Measurements from ENCODE around the gene PCP4.

The PCP4 gene

GRCh38 chr21:39867198-39867650, at the start of gene PCP4:
Gene PCP4 (plus strand): TSS chr21:39867438. CDS start chr21:39867502, 64 bp downstream.
- no peak for DNase-seq (ENCODE audit: low read depth)
- no peak within 1 kb of the TSS for H3K4me3 ChIP-seq (ENCODE audit: low read depth, low read length)

- no peak overlapping the region for H3K4me3 ChIP-seq (ENCODE audit: low read depth, low read length)
- no peak for DNase-seq (ENCODE audit: low read depth)
Measured at GRCh38 chr21:39818557-39818956, 48.7 kb upstream of the PCP4 start.

GRCh38 chr21:39822042-39822441, 45.2 kb upstream of the PCP4 start:
- no peak overlapping the region for H3K4me3 ChIP-seq (ENCODE audit: low read depth, low read length)
- DNase-seq (ENCODE audit: low read depth) = no peak

GRCh38 chr21:39825250-39825649, 42.0 kb upstream of the PCP4 start:
- no peak for DNase-seq (ENCODE audit: low read depth)

DNA sequence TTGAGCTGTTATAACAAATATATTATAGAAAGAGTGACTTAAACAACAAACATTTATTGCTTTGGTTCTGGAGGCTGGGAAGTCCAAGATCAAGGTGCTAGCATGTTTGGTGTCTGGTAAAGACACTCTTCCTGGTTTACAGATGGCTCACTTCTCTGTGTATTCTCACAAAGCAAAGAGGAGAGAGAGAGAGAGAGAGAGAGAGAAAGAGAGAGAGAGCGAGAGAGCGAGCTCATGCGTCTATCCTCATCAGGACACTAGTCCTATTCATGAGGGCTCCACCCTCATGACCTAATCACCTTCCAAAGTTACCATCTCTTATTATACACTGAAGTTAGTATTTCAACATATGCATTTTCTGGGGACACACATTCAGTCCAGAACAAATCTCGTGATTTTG, 32.7 kb upstream of the PCP4 start:
- no peak overlapping the region for H3K4me3 ChIP-seq (ENCODE audit: low read depth, low read length)
- no peak for DNase-seq (ENCODE audit: low read depth)

More at GRCh38 chr21:39825250-39825649, 42.0 kb upstream of the PCP4 start:
- no peak overlapping the region for H3K4me3 ChIP-seq (ENCODE audit: low read depth, low read length)

GRCh38 chr21:39837861-39838359, 29.3 kb upstream of the PCP4 start:
- no peak overlapping the region for H3K4me3 ChIP-seq (ENCODE audit: low read depth, low read length)
- DNase-seq (ENCODE audit: low read depth) = no peak

GRCh38 chr21:39840373-39841097, 26.7 kb upstream of the PCP4 start:
- H3K4me3 ChIP-seq (ENCODE audit: low read depth, low read length) = no peak overlapping the region
- DNase-seq (ENCODE audit: low read depth) = no peak

DNA sequence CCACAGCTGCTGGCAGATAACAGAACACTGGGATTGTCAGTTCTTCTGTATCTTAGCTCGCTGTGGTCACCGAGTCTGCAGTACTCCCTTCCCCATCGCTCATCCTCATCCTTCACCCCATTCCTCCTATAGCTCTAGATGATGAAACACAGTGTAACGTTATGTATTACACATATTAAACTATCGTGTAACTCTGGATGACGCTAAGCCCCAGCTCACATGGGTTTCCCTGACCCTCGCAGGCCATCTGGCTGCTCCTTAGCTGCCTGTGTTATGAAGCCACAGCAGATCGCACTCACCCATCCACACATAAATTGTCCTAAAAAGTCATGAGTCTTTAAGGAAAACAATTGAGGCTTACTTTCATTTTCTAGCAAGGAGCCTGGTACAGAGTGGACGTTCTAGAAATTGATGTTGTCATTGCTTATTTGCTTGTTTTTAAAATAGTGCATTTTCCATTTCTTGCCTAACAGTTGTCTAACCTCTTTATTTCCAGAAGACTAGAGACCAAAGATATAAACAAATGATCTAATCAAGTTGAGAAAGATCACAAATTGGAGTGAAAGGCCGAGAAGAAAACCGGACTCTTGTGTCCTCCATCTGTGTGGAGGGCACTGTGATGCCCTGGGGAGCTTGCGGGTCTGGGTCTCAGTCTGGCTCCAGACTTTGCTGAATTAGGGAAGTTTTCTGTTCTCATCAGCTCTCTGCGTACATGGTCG, 24.3 kb upstream of the PCP4 start:
- DNase-seq (ENCODE audit: low read depth) = no peak
- no peak overlapping the region for H3K4me3 ChIP-seq (ENCODE audit: low read depth, low read length)

GRCh38 chr21:39843483-39843882, 23.8 kb upstream of the PCP4 start:
- H3K4me3 ChIP-seq (ENCODE audit: low read depth, low read length) = no peak overlapping the region
- no peak for DNase-seq (ENCODE audit: low read depth)

GRCh38 chr21:39843916-39844315, 23.3 kb upstream of the PCP4 start:
- no peak for DNase-seq (ENCODE audit: low read depth)

GRCh38 chr21:39845571-39846130, 21.6 kb upstream of the PCP4 start:
- no peak for DNase-seq (ENCODE audit: low read depth)
- no peak overlapping the region for H3K4me3 ChIP-seq (ENCODE audit: low read depth, low read length)

More at GRCh38 chr21:39843916-39844315, 23.3 kb upstream of the PCP4 start:
- H3K4me3 ChIP-seq (ENCODE audit: low read depth, low read length) = no peak overlapping the region

GRCh38 chr21:39847877-39848276, 19.4 kb upstream of the PCP4 start:
- DNase-seq (ENCODE audit: low read depth) = no peak
- no peak overlapping the region for H3K4me3 ChIP-seq (ENCODE audit: low read depth, low read length)

DNA sequence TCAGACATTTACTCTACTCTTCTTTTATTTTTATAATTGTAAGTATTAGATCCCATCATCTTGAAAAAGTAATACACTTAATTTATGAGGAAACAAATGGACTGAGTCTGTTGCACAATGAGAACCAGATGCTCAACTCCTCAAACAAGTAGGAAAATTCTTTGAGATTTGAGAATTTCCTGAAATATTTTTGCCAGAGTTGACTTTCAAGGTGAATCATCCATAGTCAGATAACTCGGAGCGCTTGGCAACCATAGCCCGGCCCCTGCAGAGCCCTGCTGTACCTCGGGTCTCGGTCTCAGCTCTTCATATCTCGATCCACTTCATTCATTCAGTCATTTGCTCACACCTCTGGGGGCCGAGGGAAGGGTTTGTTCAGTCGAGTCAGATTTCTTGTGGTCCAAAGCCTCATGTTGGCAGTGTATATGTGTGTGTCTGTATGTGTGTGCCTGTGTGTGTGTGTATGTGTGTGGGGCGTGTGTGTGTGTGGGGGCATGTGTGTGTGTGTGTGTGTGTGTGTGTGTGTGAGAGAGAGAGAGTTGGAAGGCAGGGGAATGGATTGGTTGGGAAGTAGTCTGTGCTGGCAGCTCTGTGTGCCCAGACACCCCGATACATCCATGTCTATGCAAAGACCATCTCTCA, 18.1 kb upstream of the PCP4 start:
- H3K4me3 ChIP-seq (ENCODE audit: low read depth, low read length) = no peak overlapping the region
- DNase-seq (ENCODE audit: low read depth) = no peak

- no peak for DNase-seq (ENCODE audit: low read depth)
- no peak overlapping the region for H3K4me3 ChIP-seq (ENCODE audit: low read depth, low read length)
Measured at GRCh38 chr21:39850333-39850732, 16.9 kb upstream of the PCP4 start.

- no peak for DNase-seq (ENCODE audit: low read depth)
- H3K4me3 ChIP-seq (ENCODE audit: low read depth, low read length) = no peak overlapping the region
Measured at GRCh38 chr21:39851002-39851618, 16.1 kb upstream of the PCP4 start.

DNA sequence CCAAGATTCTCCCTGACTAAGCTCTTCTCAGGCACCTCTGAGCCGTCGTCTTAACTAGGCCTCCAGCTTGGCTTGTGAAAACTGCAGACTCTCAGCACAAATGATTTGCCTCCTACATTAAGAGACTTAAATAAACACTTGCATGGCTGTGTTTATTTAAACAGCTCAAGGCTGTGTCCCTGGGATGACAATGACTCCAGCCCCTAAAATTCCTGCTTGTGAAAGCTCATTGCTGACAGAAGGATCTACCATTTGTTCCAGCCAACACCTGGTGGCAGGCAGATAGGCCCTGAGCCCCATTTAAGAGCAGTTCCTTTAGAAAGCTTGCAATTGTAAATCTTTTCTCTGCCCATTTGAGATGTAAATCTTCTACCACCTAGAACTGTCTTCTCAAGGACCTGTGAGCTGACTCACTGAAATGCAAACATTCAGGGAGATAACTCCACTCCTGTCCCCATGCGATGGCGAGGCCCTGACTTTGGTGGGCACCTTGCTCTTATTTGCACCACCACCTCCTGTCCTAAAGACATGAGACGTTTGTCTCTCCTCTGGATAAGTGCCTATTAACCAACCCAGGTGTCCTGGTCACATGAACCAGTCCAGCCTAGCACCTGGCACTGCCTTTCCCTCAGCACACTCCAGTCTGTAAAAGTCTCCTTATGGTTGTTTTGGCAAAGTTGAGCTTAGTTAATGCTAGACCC, 15.1 kb upstream of the PCP4 start:
- DNase-seq (ENCODE audit: low read depth) = no peak
- no peak overlapping the region for H3K4me3 ChIP-seq (ENCODE audit: low read depth, low read length)

GRCh38 chr21:39852726-39853500, 14.3 kb upstream of the PCP4 start:
- DNase-seq (ENCODE audit: low read depth) = no peak
- no peak overlapping the region for H3K4me3 ChIP-seq (ENCODE audit: low read depth, low read length)

DNA sequence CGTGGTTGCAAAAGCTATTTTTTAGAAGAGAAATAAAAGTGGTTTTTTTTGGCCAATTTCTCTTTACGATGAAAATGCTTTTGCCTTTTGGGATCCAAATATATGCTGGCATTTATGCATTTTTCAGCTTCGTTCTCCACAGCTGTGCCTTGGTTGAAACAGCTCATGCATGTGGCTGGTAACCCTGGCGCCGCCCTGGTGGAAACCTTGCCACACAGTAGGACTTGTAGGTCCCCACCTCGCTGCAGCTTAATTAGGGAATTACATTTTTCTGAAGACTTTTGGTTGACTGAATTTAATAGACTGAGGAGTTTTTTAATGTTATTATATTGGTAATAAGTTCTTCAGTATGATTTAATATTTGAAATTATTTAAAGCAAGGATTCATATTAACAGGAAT, 12.7 kb upstream of the PCP4 start:
- no peak for DNase-seq (ENCODE audit: low read depth)
- no peak overlapping the region for H3K4me3 ChIP-seq (ENCODE audit: low read depth, low read length)
